ENCODE results near the gene PRG3. TPM values are rescaled to one million over a fixed set of nuclear protein-coding genes. Genes with fewer than 3 reads are reported as not detected.
"Not testable (repeated sequence)": the region's sequence is repeated elsewhere in the genome, so short reads cannot be mapped to it uniquely, and the experiment has no call there.

PRG3 gene
- total and polyA plus RNA-seq, 8 donors = not detected

DNA sequence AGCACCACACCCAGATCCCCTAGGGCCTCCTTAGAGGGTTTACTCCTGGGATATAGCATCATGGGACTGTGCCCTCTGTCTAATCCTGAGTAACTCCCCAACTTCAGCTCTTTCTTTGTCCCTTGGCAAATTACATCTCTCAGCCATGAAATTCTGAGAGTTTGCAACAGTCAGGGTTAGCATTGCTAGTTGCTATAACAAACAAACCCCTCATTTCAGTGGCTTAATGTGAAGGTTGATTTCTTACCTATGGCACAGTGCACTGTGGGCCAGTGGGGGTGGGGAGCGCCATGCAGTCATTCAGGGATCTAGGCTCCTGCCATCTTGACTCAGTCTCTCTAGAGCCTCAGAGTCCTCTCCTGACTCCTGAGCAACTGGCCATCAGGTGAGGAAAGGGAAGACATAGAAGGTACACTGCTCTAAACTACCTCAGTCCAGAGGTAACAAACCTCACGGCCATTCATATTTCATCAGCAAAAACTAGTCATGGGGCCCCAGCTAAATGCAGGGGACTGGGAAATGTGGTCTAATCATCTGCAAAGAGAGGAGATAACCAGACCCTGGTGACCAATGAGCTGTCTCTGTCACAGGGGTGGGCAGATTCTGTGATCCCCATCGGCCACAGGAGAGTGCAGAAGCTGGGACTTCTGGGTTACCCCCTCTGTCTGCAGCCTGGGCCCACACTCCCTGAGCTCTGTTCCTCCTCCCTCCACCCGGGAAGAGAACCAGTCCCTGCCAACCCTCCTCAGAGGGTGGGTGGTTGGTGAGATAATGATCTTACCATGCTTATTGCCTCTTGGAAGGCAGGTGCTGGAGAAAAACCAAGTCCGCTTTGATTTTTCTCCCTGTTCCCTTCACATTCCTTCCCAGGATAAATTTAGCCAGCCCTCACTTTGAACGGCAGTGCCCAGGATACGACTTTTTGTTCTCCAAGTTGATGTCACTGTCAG, 17.5 kb downstream of the PRG3 start:
- intact Hi-C loops (cut with DNase I) = no loop called here
- H3K4me3 ChIP-seq = no peak overlapping the region
- FAIRE-seq (no peak), DNase-seq (no peak), ATAC-seq (peak in 1 of 4 donors; percentile 27)
- H3K9me3 ChIP-seq = no peaks in the 10 kb centered on the region
- H3K36me3 ChIP-seq = no peaks in the 10 kb centered on the region
- TF ChIP-seq, protein P1, sequence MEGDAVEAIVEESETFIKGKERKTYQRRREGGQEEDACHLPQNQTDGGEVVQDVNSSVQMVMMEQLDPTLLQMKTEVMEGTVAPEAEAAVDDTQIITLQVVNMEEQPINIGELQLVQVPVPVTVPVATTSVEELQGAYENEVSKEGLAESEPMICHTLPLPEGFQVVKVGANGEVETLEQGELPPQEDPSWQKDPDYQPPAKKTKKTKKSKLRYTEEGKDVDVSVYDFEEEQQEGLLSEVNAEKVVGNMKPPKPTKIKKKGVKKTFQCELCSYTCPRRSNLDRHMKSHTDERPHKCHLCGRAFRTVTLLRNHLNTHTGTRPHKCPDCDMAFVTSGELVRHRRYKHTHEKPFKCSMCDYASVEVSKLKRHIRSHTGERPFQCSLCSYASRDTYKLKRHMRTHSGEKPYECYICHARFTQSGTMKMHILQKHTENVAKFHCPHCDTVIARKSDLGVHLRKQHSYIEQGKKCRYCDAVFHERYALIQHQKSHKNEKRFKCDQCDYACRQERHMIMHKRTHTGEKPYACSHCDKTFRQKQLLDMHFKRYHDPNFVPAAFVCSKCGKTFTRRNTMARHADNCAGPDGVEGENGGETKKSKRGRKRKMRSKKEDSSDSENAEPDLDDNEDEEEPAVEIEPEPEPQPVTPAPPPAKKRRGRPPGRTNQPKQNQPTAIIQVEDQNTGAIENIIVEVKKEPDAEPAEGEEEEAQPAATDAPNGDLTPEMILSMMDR (IDR thresholded peaks at IDR 0.05) = no peak
- no peaks in the 10 kb centered on the region for H3K27me3 ChIP-seq
- WGBS, 2 donors = 44 to 56% methylated on average over 7 of the region's 7 CpGs
- H3K4me1 ChIP-seq = no peaks in the 10 kb centered on the region
- H3K27ac ChIP-seq = peak overlapping the region in 1 of 4 donors; percentile 37

DNA sequence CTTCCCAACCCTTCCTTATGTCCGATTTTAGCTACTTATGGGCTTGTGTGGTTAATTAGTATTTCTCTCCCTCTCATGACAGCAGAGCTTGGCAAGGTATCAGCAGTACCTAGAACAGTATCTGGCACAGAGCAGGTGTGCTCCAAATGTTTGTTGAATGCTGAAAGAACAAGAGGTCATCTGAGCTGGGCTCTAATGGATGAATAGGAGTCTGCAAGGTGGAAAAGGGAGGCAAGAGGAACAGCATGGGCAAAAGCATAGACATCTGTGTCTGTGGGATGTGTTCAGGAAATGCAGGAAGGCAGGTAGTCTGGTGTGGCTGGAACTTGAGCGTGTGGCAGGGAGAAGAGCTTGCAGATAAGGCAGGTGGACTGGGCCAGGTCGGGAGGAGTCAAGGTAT, 19.0 kb downstream of the PRG3 start:
- H3K27ac ChIP-seq = no peak overlapping the region
- H3K36me3 ChIP-seq = no peaks in the 10 kb centered on the region
- H3K4me3 ChIP-seq = no peak overlapping the region
- H3K9me3 ChIP-seq = no peaks in the 10 kb centered on the region
- ATAC-seq (no peak), DNase-seq (no peak), FAIRE-seq (no peak)
- H3K4me1 ChIP-seq = peaks cover 0 to 8% (median 0%) of the 10 kb centered on the region in 3 donors
- intact Hi-C loops (cut with DNase I) = no loop called here
- TF ChIP-seq, protein P1 (IDR thresholded peaks at IDR 0.05) = no peak
- 58 to 78% methylated on average over 3 of the region's 3 CpGs for WGBS, 2 donors
- no peaks in the 10 kb centered on the region for H3K27me3 ChIP-seq

DNA sequence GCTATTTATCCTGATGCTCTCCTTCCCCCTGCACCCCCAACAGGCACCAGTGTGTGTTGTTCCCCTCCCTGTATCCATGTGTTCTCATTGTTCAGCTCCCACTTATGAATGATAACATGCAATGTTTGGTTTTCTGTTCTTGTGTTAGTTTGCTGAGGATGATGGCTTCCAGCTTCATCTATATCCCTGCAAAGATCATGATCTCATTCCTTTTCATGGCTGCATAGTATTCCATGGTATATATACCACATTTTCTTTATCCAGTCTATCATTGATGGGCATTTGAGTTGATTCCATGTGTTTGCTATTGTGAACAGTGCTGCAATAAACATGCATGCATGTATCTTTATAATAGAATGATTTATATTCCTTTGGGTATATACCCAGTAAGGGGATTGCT, 19.5 kb downstream of the PRG3 start:
- H3K27ac ChIP-seq; FAIRE-seq; H3K4me3 ChIP-seq; DNase-seq; ATAC-seq; H3K9me3 ChIP-seq; H3K36me3 ChIP-seq; H3K4me1 ChIP-seq; intact Hi-C loops (cut with DNase I); H3K27me3 ChIP-seq: not testable (repeated sequence)

DNA sequence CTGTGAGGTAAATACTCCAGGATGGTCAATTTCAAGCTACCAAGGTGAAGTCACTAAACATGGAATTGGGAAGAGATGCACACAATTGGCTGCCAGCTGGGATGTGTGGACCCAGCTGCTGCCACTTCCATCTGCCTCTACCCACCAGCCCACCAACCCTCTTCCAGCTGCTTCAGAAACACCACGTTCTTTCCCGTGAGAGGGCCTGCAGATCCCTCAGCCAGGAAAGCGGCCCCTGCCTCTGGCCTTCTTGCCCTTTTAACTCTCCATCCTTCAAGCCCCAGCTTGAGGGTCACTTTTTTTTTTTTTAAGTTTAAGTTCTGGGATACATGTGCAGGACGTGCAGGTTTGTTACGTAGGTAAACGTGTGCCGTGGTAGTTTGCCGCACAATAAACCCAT, 20.0 kb downstream of the PRG3 start:
- H3K9me3 ChIP-seq = no peaks in the 10 kb centered on the region
- intact Hi-C loops (cut with DNase I) = no loop called here
- FAIRE-seq (no peak), DNase-seq (no peak), ATAC-seq (no peak)
- H3K4me3 ChIP-seq = no peak overlapping the region
- no peaks in the 10 kb centered on the region for H3K36me3 ChIP-seq
- peak overlapping the region; percentile 38 to 58 (median 39) for H3K27ac ChIP-seq
- H3K27me3 ChIP-seq = no peaks in the 10 kb centered on the region
- TF ChIP-seq, protein P1 (IDR thresholded peaks at IDR 0.05) = no peak
- 95 to 97% methylated on average over 8 of the region's 8 CpGs for WGBS, 2 donors
- H3K4me1 ChIP-seq = peaks cover 0 to 8% (median 0%) of the 10 kb centered on the region in 3 donors

- intact Hi-C loops (cut with DNase I) = no loop called here
- H3K36me3 ChIP-seq = no peaks in the 10 kb centered on the region
- DNase-seq = peak in 1 of 6 donors; percentile 47
- no peak for FAIRE-seq
- TF ChIP-seq, protein P1 (IDR thresholded peaks at IDR 0.05) = no peak
- ATAC-seq = peak; percentile 15 to 76 (median 64)
- H3K4me3 ChIP-seq = no peak overlapping the region
- H3K27me3 ChIP-seq = no peaks in the 10 kb centered on the region
- 60 to 66% methylated on average over 9 of the region's 9 CpGs for WGBS, 2 donors
- no peaks in the 10 kb centered on the region for H3K9me3 ChIP-seq
- peaks cover 0 to 8% (median 0%) of the 10 kb centered on the region in 3 donors for H3K4me1 ChIP-seq
- H3K27ac ChIP-seq = peak overlapping the region; percentile 39 to 58 (median 48)
Measured at GRCh38 chr11:57359896-57360690, 20.9 kb downstream of the PRG3 start.

Measured in pancreas (tissue), 10 donors.